IPS-NIHi11 (cell line): ENCODE results near the gene PRXL2B.

Experiments used
- DNase-seq: peaks from one replicate; pipeline ENCODE4 v3.0.0; 2012; ENCODE audit warnings: mixed read lengths, low spot score

Gene PRXL2B

GRCh38 chr1:2637442-2638145 is 51.0 kb downstream of the PRXL2B start:
- DNase-seq, result no peak

- no peak for DNase-seq
Measured at GRCh38 chr1:2638466-2639115, 52.0 kb downstream of the PRXL2B start.

- DNase-seq, result no peak
Measured at GRCh38 chr1:2639203-2639602, 52.6 kb downstream of the PRXL2B start.

GRCh38 chr1:2639607-2640521 is 53.3 kb downstream of the PRXL2B start:
- DNase-seq, result no peak

- DNase-seq, result no peak
Measured at GRCh38 chr1:2640626-2641025, 54.0 kb downstream of the PRXL2B start.
